NK-92 treated with Interleukin-12 subunit alpha and Interleukin-12 subunit beta, amount 100 ng/mL, for 24 hours (cell line): ENCODE results near the gene RAI1.

ENCODE experiments used
- DNase-seq: peaks from one replicate; lab custom pipeline; 2025; lab: John Stamatoyannopoulos, UW

Gene RAI1

DNA sequence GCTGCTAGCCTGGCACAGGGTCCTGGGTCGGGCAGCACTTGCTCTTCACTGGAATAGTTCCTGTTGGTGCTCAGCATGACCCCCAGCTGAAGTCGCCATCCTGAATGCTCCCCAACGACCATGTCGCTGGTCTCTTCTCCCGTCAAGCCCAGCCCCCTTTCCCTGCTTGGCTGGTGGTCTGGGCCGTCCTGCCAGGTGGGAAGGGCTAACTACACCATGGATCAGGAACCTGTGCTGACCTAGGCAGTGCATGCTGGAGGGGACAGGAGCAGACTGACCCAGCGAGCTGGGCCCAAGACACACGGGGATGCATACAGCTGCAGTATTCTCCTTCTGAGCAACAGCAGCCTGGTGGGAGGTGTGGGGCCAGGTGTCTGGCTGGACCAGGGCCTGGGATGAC is 164.7 kb downstream of the RAI1 start:
- no peak for DNase-seq

DNA sequence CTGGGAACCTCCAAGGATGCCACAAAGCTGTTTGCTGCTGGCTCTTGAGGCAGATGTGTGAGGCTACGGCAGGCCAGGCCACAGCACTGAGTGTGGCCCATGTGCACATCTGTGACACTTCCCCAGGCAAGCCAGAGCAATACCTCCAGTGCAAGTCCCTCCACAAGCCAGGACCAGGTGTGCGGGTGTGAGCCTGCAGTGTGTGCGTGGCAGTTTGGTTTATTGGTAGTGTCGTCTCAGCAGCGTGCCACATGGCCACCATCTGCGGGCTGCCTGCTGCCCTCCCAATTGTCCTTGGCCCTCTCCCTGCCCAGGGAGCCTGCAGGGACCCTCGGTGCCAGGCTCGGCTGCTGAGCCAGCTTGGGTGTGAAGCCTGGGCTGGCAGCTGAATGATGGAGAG is 165.4 kb downstream of the RAI1 start:
- DNase-seq = no peak

DNA sequence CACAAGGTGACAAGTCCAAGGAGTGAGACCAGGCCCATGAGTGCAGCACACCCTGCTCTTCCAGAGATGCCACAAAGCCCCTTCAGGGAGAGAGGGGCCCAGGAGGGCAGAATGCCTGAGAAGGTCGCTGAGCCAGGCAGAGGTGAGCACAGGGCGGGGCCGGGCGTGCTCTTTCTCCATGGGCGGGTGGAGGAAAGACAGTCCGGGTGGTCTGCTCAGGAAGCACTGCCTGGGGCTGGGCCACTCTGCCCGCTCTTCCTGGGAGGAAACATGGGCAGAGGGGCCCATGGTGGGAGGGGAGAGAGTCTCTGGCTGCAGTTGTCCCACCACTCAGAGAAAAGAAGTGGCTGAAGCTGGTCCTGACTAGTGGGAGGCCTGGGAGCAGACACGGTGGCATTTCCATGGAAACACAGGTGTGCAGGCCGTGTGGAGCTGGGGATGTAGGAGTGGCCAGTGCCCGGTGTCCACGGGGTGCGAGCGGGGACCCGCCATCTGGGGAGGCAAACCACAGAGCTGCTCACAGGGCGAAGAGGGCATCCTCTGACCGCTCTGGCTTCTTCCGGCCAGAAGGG is 165.9 kb downstream of the RAI1 start:
- no peak for DNase-seq

DNA sequence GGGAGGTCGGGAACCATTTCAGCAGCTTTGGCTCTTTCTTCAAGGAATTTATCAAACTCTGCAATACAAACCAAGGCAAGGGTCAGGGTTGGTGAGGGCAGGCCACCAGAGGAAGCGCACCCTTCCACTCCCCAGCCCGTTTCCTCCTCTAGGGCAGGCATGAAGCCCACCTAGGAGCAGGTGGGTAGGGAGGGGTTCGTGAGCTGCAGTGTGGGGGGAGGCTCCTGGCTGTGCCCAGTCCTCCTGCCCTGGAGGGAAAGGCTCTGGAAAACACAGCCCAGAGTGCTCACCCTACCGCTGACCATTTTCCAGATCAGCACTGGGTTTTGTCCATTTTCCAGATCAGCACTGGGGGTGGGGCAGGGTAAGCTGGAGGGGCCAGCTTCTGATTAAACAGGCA is 166.5 kb downstream of the RAI1 start:
- DNase-seq = no peak

DNA sequence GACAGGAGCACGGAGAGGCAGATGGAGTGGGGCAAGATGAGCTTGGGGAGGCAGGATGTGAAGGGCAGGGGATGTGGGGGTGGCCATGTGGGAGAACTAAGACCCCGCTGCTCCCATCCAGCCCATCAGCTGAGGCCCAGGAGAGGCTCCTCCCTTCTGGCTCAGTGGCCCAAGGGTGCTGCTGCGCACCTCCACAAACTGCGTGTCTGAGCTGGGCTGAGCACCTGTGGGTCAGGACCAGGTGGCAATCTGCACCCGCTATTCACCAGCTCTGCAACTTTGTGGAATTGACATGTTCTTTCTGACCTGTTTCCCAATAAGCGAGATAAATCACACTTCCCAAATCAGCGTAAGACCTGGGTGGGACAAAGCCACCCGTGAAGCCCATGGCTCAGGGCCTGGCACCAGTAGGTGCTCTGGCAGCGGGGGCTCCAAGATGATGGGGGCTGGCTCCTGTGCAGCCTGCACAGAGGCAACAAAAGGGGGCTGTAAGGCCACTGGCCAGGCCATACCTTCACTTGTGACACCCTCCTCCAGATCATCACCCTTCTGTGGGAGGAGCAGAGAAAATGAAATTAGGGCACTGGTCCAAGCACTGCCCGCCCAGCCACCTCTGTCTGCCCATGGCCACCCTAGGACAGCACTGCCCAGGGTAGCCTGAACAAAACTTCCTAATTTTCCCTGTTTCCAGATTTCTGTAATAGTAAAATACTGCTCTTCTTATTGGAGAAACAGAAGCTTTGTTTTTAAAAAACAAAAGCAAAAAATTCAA is 167.2 kb downstream of the RAI1 start:
- DNase-seq = no peak

DNA sequence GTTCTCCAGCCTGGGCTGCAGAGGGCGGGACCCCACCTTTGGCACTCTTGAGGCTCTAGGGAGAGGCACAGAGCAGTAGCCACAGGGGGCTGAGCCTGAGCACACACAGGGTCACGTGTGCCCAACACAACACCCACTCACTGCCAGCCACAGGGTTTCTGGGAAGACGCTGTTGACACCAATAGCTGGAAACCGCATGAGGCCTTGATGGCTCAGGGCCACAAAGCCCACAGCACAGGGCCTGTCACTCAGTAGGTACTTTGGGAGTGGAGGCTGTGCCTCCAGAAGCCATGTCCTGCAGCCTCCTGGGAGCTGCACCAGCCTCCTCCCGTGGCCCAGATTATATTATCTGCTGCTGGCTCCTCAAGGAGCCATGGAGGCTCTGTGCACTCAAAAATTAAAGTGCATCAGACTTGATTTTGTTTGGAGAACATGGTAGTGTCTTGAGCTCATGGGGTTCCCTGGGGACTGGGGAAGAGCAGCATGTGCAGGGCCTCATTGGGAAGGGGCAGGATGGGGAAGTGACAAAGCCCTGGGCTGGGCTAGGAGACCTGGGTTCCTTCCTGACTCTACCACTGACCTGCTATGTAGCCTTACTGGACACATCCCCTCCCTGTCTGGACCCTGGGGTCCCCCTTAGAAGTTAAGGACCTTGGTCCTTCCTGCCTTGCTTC is 168.0 kb downstream of the RAI1 start:
- peak; percentile 72 for DNase-seq

DNA sequence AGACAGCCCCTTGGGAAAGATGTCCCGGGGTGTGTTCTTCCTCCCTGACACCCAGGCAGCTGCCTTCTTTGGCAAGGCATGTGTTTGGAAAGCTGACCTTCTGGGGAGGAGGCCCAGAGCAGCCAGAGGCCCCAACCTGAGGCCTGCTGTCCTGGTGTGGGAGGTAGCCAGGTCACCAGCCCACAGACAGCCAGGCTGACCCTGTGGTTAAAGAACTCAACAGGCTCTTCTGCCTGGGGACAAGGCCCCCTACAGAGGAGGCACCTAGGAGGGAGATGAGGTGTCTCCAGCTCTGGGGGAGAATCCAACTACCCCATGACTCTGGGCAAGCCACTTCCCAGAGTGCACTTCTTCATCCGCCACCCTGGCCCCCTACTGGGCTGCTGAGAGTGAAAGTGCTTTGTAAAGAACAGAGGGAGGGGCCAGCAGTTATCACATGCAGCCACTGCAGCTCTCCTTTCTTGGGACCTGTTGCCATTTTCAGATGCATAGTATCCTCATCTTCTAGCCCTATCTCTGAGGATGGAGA is 168.7 kb downstream of the RAI1 start:
- peak; percentile 49 for DNase-seq

DNA sequence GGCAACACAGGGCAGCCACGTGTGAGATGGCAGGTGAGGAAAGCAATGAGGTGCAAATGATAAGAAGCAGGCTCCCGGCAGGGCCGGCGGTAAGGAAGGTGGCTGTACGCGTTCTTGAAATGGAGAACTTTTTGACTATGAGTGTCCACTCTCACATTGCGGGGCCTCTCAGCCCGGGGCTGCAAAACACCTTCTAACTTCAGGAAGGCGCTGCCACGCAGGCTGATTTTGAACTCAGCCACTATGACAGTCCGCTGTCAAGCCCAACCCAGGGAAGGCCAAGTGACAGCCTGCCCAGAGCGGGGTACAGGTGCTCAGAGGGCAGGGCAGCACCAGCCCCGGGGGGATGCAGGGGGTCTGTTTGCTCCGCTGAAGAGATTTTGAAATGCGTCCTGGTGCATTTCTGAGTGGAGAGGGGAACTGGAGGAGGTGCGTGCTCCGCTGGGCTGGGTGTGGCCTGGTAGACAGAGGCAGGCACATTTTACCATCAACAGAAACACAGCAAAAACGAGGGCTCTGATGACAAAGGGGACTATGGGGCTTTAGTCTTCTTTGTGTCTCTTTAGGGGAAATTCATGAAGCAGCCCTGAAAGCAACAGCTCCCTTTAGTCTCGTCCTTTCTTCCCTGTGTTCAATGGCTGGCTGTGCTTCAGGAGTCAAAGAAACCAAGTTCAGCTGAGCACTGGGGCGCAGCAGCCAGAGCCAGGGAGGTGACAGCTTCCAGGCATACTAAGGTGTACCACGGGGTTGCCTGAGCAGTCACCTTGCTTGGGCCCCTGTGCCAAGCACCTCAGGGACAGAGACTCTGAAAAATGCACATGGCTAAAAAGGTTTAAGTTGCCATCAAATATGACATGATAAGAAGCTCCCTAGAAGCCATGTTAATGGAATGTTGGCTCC is 170.1 kb downstream of the RAI1 start:
- no peak for DNase-seq

DNA sequence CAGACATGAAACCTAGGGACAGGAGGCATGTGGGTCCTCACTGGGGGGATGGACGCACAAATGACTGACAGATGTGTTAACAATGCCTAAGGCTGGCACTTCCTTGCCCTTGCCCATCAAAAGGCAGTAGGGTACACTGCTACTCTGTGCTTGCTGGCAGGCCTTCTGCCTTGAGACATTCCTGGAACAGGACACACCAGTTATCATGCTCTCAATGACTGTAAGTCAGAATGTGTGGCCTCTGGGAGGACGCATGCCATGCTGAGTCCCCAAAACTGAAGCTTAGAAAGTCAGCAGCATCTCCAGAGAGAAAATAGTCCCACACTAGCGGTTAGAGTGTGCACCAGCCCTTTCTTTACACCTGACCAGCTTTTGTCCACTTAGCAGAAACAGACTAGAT is 171.7 kb downstream of the RAI1 start:
- DNase-seq = no peak

DNA sequence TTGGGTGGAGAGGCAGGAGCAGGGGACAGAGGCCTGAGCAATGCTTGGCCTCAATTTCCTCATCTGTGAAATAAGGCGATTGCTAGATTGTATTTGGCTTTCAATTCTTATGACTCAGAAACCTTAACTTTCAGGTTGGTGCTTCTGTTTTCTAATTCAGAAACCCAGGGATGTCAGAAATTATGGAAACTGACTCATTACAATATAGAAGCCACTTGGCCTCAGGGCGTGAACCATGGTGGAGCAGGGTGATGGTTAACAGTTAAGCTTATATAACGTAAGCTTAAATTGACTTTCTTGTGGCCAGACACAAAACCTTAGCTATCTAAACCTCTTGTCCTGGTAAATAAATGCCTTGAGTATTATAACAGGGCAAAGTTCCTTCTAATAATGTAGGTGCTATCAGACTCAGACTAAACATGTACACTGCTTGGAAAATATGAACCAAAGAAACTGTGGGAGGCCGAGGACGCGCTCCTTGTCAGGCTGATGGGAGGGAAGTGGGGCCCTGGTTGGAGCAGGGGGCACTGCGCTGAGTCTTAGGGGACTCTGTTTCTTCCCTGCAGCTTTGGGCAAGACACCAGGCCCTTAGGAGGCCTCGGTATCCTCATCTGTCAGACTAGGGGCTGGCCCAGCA is 172.7 kb downstream of the RAI1 start:
- DNase-seq = no peak

DNA sequence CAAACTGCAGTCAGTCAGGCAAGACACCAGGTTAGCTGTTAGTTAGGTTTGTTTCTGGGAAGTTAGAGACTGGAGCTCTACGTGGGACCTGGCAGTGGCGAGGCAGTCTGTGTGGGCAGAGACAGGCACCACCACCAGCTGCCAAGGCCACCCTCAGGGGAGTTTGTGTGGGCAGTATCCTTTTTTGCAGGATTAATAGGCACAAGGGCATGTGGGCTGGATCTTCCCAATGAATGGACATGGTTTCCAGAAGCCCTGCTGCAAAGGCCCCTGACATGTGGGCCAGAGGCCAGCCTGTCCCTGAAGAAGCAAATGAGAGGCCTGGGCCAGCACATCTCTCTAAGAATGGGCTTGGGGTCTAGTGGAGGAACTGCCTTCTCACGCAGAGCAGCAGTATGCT is 174.7 kb downstream of the RAI1 start:
- DNase-seq = no peak

DNA sequence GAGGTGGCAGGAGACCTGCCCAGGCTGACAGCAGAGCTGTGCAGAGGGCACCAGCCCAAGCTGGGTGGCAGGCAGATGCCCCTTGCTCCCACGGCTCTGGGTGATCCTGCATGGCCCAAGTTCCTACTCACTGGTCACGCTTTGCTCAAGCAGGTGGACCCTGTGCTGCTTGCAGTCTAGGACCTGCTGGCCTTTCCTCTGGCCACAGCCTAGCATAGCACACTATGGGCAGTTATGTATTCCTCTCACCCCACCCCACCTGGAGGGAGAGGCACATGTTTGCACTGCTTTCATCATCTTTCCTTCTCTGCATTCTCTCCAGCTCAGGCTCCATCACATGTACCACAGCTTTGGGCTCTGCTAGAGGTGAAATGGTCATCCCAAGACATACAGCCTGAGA is 175.1 kb downstream of the RAI1 start:
- no peak for DNase-seq

DNA sequence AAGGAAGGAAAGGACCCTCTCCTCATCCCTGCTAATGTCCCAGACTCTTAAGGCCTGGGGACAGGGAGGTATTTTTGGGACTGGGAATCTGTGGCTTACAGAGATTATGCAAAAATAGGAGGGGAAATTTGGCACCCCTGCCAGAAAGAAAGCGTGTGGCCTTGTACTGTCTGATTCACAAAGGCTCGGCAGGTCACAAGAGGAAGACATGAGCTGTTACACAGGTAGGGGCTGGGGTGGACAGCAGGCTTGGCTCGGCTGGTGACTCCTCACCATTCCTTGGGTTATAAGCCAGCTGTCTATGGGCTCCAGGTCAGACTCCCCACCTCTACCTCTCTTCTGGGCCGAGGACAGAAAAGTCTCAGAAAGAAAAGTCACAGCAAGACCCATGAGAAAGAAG is 176.2 kb downstream of the RAI1 start:
- no peak for DNase-seq

DNA sequence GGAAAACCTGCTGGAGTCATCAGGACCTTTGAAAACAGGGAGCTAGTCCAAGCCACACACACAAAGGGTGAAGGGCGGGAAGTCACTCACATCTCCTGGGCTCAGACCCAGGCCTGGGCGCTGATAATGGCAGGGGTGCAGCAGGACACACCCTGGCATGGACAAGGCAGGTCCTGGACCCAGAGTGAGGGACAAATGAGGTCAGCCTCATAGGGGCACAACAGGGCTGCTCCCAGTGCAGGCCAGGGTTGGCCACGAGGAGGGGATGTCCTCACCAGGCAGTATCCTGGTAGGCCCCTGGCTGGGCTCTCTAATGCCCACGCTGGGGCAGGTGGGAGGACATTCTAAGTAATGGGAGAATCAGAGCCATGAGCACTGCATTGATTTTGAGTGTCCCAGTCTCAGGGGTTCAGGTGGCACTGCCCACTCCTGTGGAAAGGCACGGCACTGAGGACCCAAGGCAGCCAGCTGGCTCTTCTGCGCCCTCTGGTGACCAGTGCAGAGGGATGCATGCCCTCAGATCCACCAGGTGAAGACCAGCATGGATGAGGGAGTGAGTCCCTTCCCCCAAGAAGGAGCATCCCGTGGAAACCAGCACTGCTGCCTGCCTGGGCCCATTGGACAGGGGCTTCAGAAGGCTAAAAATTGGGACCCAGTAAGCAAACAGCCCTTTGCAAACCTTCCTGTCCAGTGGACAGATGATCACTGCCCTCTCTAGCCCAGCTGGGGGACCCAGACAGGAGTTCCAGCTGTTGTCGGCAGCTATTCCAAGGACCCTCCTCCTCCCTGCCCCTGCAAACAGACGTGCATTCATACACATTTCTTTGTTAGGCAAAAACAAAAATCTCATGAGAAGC is 178.9 kb downstream of the RAI1 start:
- peak; percentile 8 for DNase-seq

DNA sequence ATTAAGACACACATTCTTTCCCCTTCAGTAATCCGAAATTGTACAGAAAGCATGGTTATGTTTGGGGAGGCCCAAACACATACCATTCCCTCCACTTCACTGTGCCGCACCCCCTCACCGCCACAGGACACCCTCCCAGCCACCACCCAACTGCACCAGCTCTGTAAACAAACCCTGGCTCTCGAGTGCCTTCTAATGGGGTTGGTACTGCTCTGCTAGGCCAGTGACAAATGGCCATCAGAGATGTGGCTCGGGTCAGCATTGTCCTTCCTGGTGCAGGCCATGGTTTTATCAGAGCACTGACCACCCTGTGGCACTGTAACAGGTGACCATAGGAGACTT is 179.5 kb downstream of the RAI1 start:
- DNase-seq = no peak
